Measurements from ENCODE around the gene ALDH16A1.

ALDH16A1 gene

GRCh38 chr19:49427339-49427738 lies 25.7 kb upstream of the ALDH16A1 start:
- H3K27ac ChIP-seq, result no peak overlapping the region
- CTCF ChIA-PET, result interaction anchor here (1.0 to 2.1 kb wide), 2 partner anchors 15 to 35 kb away, joined by 3 to 7 read pairs; no protein-coding TSS in a partner anchor
- no peak for DNase-seq (ENCODE audit: low spot score)
- TF ChIP-seq CTCF (conservative IDR thresholded peaks at IDR 0.05; ENCODE audit: low read depth), result no peak
- POLR2A ChIA-PET (ENCODE audit: low non-redundant PET), result interaction anchor here (0.7 kb wide), 1 partner anchor 28 kb away, joined by 3 read pairs; no protein-coding TSS in a partner anchor

- POLR2A ChIA-PET (ENCODE audit: low non-redundant PET), result no interaction called here
- CTCF ChIA-PET, result interaction anchor here (2.1 kb wide), 1 partner anchor 36 kb away, joined by 7 read pairs; no protein-coding TSS in a partner anchor
- no peak for DNase-seq (ENCODE audit: low spot score)
- no peak overlapping the region for H3K27ac ChIP-seq
- TF ChIP-seq CTCF (conservative IDR thresholded peaks at IDR 0.05; ENCODE audit: low read depth), result no peak
These were observed 25.0 kb upstream of the ALDH16A1 start for GRCh38 chr19:49427855-49428546.

- no peak for TF ChIP-seq CTCF (conservative IDR thresholded peaks at IDR 0.05; ENCODE audit: low read depth)
- ChIA-PET POLR2A (ENCODE audit: low non-redundant PET) (no interaction called here), CTCF (interaction anchor here (0.6 to 1.1 kb wide), 3 partner anchors 9 to 219 kb away, joined by 3 read pairs; no protein-coding TSS in a partner anchor)
- no peak for DNase-seq (ENCODE audit: low spot score)
- H3K27ac ChIP-seq, result no peak overlapping the region
These were observed 24.2 kb upstream of the ALDH16A1 start for GRCh38 chr19:49428547-49429451.

GRCh38 chr19:49430172-49430677 lies 22.8 kb upstream of the ALDH16A1 start:
- no peak overlapping the region for H3K27ac ChIP-seq
- POLR2A ChIA-PET (ENCODE audit: low non-redundant PET), result interaction anchor here (0.6 kb wide), 1 partner anchor 38 kb away, joined by 3 read pairs; no protein-coding TSS in a partner anchor
- CTCF ChIA-PET, result interaction anchor here (0.6 to 1.4 kb wide), 4 partner anchors 36 to 1565 kb away, joined by 3 to 6 read pairs (median 3); no protein-coding TSS in a partner anchor
- TF ChIP-seq CTCF (conservative IDR thresholded peaks at IDR 0.05; ENCODE audit: low read depth), result no peak
- DNase-seq (ENCODE audit: low spot score), result no peak

GRCh38 chr19:49430678-49431329 lies 22.2 kb upstream of the ALDH16A1 start:
- ChIA-PET POLR2A (ENCODE audit: low non-redundant PET) (no interaction called here), CTCF (interaction anchor here (1.1 to 1.4 kb wide), 2 partner anchors 36 to 39 kb away, joined by 3 read pairs; no protein-coding TSS in a partner anchor)
- TF ChIP-seq CTCF (conservative IDR thresholded peaks at IDR 0.05; ENCODE audit: low read depth), result no peak; the same call in 1 of the 2 replicates
- H3K27ac ChIP-seq, result no peak overlapping the region
- no peak for DNase-seq (ENCODE audit: low spot score)

All from RWPE1 (cell line).